ENCODE results near the gene ALOX15B. TPM values are rescaled to one million over a fixed set of nuclear protein-coding genes. Genes with fewer than 3 reads are reported as not detected.

ALOX15B gene
- total RNA-seq, 1 experiment from 2014 or later = 0.30 TPM

DNA sequence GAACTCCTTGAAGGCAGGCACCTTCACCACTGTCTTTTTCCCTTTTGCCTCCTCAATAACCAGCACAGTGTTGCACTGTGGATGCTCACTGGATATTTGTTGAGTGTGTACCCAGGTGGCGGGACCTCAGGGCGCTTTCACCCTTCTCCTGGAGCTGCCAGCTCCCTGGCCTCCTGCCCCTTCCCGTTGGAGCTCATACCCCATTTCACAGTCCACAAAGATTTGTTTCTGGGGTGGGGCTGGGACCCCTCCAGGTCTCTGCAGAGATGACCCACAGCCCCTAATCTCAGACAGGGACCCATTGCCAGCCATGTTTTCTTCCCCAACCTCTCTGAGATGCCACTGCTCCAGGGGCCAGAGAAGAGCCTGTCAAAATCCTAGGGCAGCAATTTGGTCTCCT lies 36.2 kb downstream of the ALOX15B start:
- ChIA-PET RAD21 (ENCODE audit: low non-redundant PET in 1 of 2, low total read pairs in 2 of 2, uncharacterized antibody in 2 of 2, unreplicated experiment in 2 of 2) (no interaction called here), CTCF (interaction anchor here (2.0 to 2.5 kb wide), 4 partner anchors 19 to 58 kb away, joined by 6 to 18 read pairs (median 12); no protein-coding TSS in a partner anchor), POLR2A (interaction anchor here (1.7 kb wide), 1 partner anchor 98 kb away, joined by 5 read pairs; no protein-coding TSS in a partner anchor)
- Histone ChIP-seq H3K9me3 (ENCODE audit: control insufficient read depth in 1 of 2, insufficient read depth in 1 of 2, low read depth in 1 of 2, low read length in 2 of 2) (no peaks in the 10 kb centered on the region), H3K9me2 (ENCODE audit: insufficient read depth) (no peaks in the 10 kb centered on the region), H3K4me1 (ENCODE audit: control insufficient read depth in 1 of 2, insufficient read depth in 2 of 2, low read length in 2 of 2) (peaks cover under 1 to 29% of the 10 kb centered on the region in 2 experiments; a peak in 3 of 4 replicates), H3K36me3 (ENCODE audit: control insufficient read depth in 1 of 2, insufficient read depth in 2 of 2, low read length in 2 of 2) (no peaks in the 10 kb centered on the region), H3K27ac (ENCODE audit: low read depth, low read length) (no peak overlapping the region), H3K4me2 (ENCODE audit: low read length) (no peak overlapping the region), H3K79me2 (ENCODE audit: insufficient read depth, low read length) (no peaks in the 10 kb centered on the region), H3K4me3 (replicated peaks in 1 of 2; ENCODE audit: low read depth in 1 of 2, low read length in 2 of 2) (no peak overlapping the region), H2AFZ (ENCODE audit: low read depth, low read length, poor library complexity, severe bottlenecking) (no peak overlapping the region), H3K27me3 (ENCODE audit: insufficient read depth, low read length) (peaks cover 4% of the 10 kb centered on the region; the same call in 1 of the 2 replicates), H3K9ac (ENCODE audit: low read length) (no peak overlapping the region), H4K20me1 (ENCODE audit: insufficient read depth) (no peaks in the 10 kb centered on the region)
- ATAC-seq = no peak
- no TSS peak for BruUV-seq (replicated peaks)
- no peak for TF ChIP-seq ZFX (IDR thresholded peaks at IDR 0.05)
- TF ChIP-seq SIN3A (IDR thresholded peaks at IDR 0.05; ENCODE audit: low read depth) = no peak
- TF ChIP-seq, protein P1, sequence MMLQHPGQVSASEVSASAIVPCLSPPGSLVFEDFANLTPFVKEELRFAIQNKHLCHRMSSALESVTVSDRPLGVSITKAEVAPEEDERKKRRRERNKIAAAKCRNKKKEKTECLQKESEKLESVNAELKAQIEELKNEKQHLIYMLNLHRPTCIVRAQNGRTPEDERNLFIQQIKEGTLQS (IDR thresholded peaks at IDR 0.05) = no peak
- no peak for TF ChIP-seq ELF1 (IDR thresholded peaks at IDR 0.05; ENCODE audit: borderline replicate concordance, low read depth)
- TF ChIP-seq EGR1 (IDR thresholded peaks at IDR 0.05; ENCODE audit: low read depth) = no peak
- TF ChIP-seq EZH2phosphoT487 (IDR thresholded peaks at IDR 0.05; ENCODE audit: borderline replicate concordance) = no peak
- TF ChIP-seq YY1 (IDR thresholded peaks at IDR 0.05; ENCODE audit: extremely low read depth, insufficient replicate concordance, low read depth, low read length) = no peak
- TF ChIP-seq, protein P2, sequence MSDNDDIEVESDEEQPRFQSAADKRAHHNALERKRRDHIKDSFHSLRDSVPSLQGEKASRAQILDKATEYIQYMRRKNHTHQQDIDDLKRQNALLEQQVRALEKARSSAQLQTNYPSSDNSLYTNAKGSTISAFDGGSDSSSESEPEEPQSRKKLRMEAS (IDR thresholded peaks at IDR 0.05) = no peak
- TF ChIP-seq SRF (IDR thresholded peaks at IDR 0.05; ENCODE audit: low read depth) = no peak
- TF ChIP-seq, protein P3, sequence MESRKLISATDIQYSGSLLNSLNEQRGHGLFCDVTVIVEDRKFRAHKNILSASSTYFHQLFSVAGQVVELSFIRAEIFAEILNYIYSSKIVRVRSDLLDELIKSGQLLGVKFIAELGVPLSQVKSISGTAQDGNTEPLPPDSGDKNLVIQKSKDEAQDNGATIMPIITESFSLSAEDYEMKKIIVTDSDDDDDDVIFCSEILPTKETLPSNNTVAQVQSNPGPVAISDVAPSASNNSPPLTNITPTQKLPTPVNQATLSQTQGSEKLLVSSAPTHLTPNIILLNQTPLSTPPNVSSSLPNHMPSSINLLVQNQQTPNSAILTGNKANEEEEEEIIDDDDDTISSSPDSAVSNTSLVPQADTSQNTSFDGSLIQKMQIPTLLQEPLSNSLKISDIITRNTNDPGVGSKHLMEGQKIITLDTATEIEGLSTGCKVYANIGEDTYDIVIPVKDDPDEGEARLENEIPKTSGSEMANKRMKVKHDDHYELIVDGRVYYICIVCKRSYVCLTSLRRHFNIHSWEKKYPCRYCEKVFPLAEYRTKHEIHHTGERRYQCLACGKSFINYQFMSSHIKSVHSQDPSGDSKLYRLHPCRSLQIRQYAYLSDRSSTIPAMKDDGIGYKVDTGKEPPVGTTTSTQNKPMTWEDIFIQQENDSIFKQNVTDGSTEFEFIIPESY (IDR thresholded peaks at IDR 0.05; ENCODE audit: extremely low read depth, insufficient replicate concordance, low read length) = no peak
- TF ChIP-seq POLR2A (IDR thresholded peaks at IDR 0.05; ENCODE audit: borderline replicate concordance, extremely low read depth, insufficient read depth, insufficient read length) = no peak
- intact Hi-C loops (cut with micrococcal nuclease) = loop anchor here (5.0 kb wide), 1 partner anchor 42 kb away; the partner anchor contains the start of gene ALOXE3
- no peak for DNase-seq (ENCODE audit: low read depth, low spot score)

Data from HCT116 (cell line).